ENCODE results near the gene HIVEP2.

The HIVEP2 gene

DNA sequence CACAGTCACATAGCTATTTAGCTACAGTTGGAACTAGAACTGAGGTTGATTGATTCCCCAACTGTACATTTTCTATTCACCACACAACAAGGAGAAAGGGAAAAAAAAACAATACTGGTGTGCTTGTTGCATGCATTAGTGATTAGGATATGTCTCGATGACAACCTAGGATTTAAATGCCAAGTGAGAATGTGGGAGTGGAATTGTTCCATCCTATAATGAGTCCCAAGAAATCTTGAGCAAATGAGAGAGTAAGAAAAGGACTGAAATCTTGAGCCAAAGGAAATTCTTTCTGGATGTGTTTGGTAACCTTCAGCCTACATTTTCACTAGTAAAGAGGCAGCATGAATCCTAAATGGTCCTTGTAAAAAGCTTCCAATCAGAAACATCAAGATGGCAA lies 232.7 kb downstream of the HIVEP2 start:
- Histone ChIP-seq H3K4me1 (peaks cover 15 to 27% (median 21%) of the 10 kb centered on the region in 10 experiments), H4K20me1 (no peaks in the 10 kb centered on the region), H3K9me3 (replicated peaks in 1 of 11) (peaks cover 0 to 35% (median 13%) of the 10 kb centered on the region in 11 experiments; a peak in 14 of 22 replicates), H3K4me2 (no peak overlapping the region), H3K4me3 (no peak overlapping the region), H3K27ac (no peak overlapping the region), H3K9ac (no peak overlapping the region), H3K36me3 (no peaks in the 10 kb centered on the region), H3K27me3 (no peaks in the 10 kb centered on the region)
- no peak for TF ChIP-seq Cebpa-rat (IDR thresholded peaks at IDR 0.05)

DNA sequence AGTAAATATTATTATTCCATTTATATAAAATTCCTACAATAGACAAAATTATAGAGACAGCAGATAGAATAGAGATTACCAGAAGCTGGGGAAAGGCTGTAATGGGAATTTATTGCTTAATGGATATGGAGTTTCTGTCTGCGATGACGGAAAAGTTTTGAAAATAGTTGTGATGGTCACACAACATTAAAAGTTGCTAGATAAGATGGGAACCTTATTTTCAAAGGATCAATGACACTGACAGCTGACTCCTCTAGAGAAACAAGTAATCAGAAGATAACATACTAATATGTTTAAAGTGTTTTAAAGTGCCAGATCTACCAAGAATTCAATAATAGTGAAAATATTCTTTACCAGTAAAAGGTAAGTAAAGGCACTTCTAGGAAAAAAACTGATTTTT lies 236.3 kb downstream of the HIVEP2 start:
- H3K4me3 ChIP-seq: no peak overlapping the region
- no peak overlapping the region for H3K27ac ChIP-seq
- no peak overlapping the region for H3K4me2 ChIP-seq
- H4K20me1 ChIP-seq: no peaks in the 10 kb centered on the region
- no peak overlapping the region for H3K9ac ChIP-seq
- H3K36me3 ChIP-seq: no peaks in the 10 kb centered on the region
- H3K27me3 ChIP-seq: no peaks in the 10 kb centered on the region
- TF ChIP-seq Cebpa-rat (IDR thresholded peaks at IDR 0.05): no peak
- H3K4me1 ChIP-seq: peaks cover 0 to 38% (median 11%) of the 10 kb centered on the region in 10 experiments; a peak in 11 of 20 replicates
- H3K9me3 ChIP-seq (replicated peaks in 1 of 11): peaks cover 0 to 31% (median 8%) of the 10 kb centered on the region in 11 experiments; a peak in 11 of 22 replicates

DNA sequence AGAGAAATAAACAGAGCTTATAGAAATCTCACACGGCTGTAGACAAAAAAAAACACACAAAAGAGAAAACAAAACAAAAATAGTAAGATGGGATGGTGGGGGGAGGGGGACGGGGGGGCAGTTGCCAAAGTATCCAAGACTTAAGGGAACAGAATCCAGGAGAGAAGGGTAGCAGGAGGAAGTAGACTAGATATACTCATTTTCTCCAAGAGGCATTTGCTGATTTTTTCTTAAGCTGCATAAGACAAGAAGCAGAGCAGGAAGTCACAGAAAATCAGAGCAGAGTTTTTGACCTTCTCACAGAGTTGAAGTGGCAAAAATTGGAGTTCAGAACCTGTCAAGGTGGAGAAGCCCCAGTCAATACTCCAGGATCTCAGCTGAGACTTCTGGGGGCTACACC lies 237.7 kb downstream of the HIVEP2 start:
- TF ChIP-seq Cebpa-rat (IDR thresholded peaks at IDR 0.05): no peak
- Histone ChIP-seq H3K9me3 (replicated peaks in 1 of 11) (peaks cover 0 to 25% (median 8%) of the 10 kb centered on the region in 11 experiments; a peak in 11 of 22 replicates), H3K27ac (no peak overlapping the region; a peak in 2 of 22 replicates), H3K36me3 (no peaks in the 10 kb centered on the region), H3K27me3 (no peaks in the 10 kb centered on the region), H3K4me2 (peak overlapping the region in 2 of 11 experiments; percentile 66 to 74; a peak in 4 of 22 replicates), H3K4me3 (no peak overlapping the region), H3K4me1 (peaks cover 5 to 52% (median 21%) of the 10 kb centered on the region in 10 experiments), H4K20me1 (no peaks in the 10 kb centered on the region), H3K9ac (no peak overlapping the region)

DNA sequence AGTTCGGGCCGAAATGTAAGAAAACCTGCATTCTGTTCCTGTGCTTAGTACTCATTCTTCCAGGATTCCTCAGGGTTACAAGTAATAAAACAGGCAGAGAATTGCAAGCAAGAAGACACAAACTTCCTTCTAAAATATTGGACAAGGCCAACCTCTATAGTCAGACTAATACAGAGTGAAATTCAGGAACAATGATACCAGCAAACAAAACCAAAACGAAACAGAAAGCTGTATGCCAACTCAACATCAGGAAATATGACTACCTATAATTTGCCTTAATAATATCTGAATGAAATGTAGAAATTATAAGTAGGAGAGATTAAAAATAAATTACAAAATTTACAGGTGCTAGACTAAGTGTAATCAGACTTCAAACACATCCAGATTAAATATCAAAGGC lies 238.8 kb downstream of the HIVEP2 start:
- Histone ChIP-seq H3K36me3 (no peaks in the 10 kb centered on the region), H4K20me1 (no peaks in the 10 kb centered on the region), H3K4me1 (peaks cover 8 to 63% (median 30%) of the 10 kb centered on the region in 10 experiments), H3K4me2 (peak overlapping the region in 4 of 11 experiments; percentile 1 to 72 (median 50); a peak in 6 of 22 replicates), H3K9me3 (replicated peaks in 1 of 11) (peaks cover 0 to 15% (median 2%) of the 10 kb centered on the region in 11 experiments; a peak in 8 of 22 replicates), H3K27ac (no peak overlapping the region), H3K9ac (no peak overlapping the region), H3K27me3 (no peaks in the 10 kb centered on the region), H3K4me3 (no peak overlapping the region)
- no peak for TF ChIP-seq Cebpa-rat (IDR thresholded peaks at IDR 0.05)

DNA sequence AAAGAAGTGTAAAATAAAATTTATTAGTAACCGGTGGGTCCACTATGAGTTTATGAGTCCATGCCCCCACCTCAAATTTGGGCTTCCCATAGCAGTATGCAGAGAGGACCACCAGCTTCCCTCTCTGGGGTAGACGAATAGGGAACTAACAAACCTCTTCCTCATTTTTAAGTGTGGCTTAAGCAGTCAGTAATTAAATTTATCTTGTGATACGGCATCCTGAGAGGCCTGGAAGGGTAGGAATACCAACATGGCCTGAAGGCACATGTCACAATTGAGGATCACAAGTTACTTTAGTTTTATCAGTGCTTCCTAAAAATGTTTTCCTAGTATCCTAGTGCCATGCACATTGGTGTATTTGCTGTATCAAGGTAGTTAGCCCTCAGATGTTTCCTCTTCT lies 239.9 kb downstream of the HIVEP2 start:
- peaks cover 0 to 5% (median 0%) of the 10 kb centered on the region in 11 experiments; a peak in 4 of 22 replicates for H3K9me3 ChIP-seq (replicated peaks in 1 of 11)
- no peak for TF ChIP-seq Cebpa-rat (IDR thresholded peaks at IDR 0.05)
- H3K27me3 ChIP-seq: no peaks in the 10 kb centered on the region
- peak overlapping the region in 6 of 11 experiments; percentile 13 to 72 (median 36); a peak in 10 of 22 replicates for H3K4me2 ChIP-seq
- 0 out of 22 replicates have a peak overlapping the region, but pooled peaks of 1 of the 11 experiments have one; percentile 12 for H3K27ac ChIP-seq
- H4K20me1 ChIP-seq: no peaks in the 10 kb centered on the region
- H3K36me3 ChIP-seq: no peaks in the 10 kb centered on the region
- no peak overlapping the region for H3K9ac ChIP-seq
- H3K4me3 ChIP-seq: no peak overlapping the region
- peaks cover 8 to 74% (median 36%) of the 10 kb centered on the region in 10 experiments for H3K4me1 ChIP-seq

DNA sequence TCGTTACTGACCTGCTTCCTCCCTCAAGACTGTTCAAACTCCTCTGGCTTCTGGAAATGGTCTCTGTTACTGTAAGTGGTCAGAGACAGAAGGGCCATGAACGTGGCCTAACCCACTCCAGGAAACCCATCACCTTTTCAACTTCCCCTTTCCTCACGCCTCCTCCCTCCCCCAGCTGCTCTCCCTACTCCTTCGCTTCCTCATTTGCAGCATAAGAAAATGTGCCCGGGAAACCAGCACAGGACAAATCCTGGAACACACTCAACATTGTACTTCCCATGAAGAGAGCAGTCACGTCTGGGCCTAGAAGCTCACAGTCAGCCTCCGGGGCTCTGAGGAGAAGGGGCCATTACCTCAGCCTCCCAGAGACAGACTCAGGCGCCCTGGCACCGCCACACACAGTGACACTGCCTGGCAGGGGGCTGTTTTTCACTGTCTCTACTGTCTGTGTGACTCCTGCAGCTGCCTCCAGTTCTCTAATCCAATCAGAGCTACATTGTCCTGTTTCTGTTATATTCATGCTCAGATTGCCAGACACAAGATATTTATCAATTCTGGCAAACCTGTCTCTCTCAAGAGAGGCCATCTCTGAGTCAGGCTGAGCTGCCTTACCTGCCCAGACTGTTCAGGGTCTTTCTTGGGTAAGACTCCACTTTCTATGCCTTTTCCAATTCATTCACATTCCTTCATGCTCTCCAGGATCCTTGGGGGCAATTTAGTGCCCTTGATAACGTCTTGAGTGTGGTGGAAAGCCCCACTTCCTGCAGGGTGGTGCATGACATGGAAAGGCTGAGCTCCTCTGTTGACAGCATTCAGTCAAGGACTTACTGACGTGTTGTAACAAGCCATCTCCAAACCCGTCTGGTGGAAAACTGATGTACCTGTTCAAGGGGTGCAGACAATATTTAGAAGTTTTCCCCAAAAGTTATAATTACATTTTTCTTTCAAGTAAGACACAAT lies 242.2 kb downstream of the HIVEP2 start:
- H4K20me1 ChIP-seq: no peaks in the 10 kb centered on the region
- H3K4me1 ChIP-seq: peaks cover 8 to 92% (median 42%) of the 10 kb centered on the region in 10 experiments
- no peaks in the 10 kb centered on the region for H3K9me3 ChIP-seq (replicated peaks in 1 of 11)
- peak overlapping the region; percentile 24 to 81 (median 58); a peak in 20 of 22 replicates for H3K4me2 ChIP-seq
- H3K27me3 ChIP-seq: no peaks in the 10 kb centered on the region
- H3K9ac ChIP-seq: peak overlapping the region in 6 of 11 experiments; percentile 2 to 64 (median 45); a peak in 10 of 22 replicates
- TF ChIP-seq Cebpa-rat (IDR thresholded peaks at IDR 0.05): no peak
- no peaks in the 10 kb centered on the region for H3K36me3 ChIP-seq
- peak overlapping the region in 8 of 11 experiments; percentile 34 to 73 (median 66); a peak in 15 of 22 replicates for H3K27ac ChIP-seq
- no peak overlapping the region for H3K4me3 ChIP-seq

All from BLaER1 treated with 17β-estradiol and CSF1 and Interleukin-3, amounts not matched to agents 10 nM and 100 nM (cell line).